Activated T-cell treated with anti-CD3 and anti-CD28 coated beads, Interleukin-2, amount 50 U/mL, for 48 hours (primary cell): ENCODE measurements around the gene CHCHD1.
"Not testable (repeated sequence)": the region's sequence is repeated elsewhere in the genome, so short reads cannot be mapped to it uniquely, and the experiment has no call there.

Source experiments
- DNase-seq, 2 experiments: peaks; one replicate each; pipeline ENCODE4 v3.0.0-alpha.2; 2020

CHCHD1 gene

DNA sequence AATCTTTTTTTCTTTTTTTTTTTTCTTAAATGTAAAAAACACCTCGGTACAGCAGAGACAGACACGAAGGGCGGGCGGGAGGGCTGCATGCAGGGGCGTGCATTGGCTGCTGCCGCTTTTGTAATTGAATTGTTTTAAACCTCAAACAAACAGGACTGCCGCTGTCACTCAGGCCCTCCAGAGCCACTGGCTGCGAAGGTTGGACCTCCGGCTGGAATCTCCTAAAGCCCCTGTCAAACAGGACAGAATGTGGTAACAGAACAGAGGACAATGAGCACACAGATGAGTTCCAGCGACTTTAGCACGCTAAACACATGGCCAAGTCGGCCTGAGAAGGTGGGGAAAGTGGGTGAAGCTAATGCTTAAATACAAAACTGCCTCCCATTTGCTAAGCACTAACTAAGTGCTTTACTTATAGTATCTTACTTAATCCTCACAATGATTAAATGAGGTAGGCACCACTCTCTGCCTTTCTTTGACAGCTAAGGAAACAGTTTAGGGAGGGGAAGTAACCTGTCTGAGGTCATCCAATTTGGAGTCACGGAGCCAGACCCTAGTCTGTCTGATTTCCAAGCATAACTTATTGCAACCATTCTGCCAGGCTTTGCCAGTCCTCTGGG, 32.5 kb downstream of the CHCHD1 start:
- DNase-seq: no peak

DNA sequence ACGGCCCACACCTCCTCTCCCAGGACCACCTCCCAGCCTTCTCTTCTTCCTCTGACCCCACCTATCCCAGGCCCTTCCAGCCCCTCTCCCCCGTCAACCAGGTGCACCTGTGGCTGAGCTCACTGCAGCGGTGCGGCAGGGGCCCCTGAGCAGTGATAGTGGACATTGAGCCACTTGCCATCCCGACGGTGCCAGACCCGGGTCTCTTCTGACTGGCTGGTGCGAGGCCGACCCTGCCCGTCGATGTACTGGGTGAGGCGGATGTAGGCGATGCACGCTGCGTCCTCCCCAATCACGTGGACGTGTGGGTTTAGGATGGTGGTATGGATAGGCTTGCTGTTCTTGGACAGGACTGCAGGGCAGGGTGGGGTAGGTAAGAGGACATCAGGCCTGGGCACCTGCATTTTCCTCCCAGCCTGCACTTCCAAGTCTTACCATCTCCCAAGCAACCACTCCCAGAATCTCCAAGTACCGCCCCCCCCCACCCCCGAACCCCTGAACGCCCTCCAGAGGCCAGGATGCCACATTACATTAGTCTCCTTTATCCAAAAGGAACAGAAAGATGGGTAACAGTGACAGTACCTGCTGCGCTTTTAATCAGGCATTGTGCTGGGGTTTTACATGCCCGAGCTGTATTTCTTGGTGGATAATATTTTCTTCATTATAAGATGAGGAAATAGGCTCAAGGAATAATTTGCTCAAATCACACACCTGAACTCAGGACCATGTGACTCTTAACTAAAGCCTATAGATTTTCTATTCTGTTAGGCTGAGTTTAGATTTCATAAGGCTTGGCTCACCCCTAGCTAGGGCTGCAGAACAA, 33.3 kb downstream of the CHCHD1 start:
- DNase-seq: no peak

DNA sequence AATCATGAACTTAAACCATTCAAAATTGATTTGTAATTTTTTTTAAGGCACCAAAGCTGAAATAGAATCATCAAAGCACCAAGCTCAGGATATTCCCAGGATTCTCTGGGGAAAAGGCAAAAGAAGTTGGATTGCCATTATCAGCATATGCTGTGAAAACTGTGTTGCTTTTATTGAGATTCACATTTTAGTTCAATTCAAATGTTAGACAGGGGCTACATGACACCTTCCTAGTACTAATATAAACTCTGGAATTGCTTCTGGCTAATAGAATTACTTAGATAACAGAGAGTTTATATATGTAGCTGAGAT, 33.8 kb downstream of the CHCHD1 start:
- DNase-seq: no peak

DNA sequence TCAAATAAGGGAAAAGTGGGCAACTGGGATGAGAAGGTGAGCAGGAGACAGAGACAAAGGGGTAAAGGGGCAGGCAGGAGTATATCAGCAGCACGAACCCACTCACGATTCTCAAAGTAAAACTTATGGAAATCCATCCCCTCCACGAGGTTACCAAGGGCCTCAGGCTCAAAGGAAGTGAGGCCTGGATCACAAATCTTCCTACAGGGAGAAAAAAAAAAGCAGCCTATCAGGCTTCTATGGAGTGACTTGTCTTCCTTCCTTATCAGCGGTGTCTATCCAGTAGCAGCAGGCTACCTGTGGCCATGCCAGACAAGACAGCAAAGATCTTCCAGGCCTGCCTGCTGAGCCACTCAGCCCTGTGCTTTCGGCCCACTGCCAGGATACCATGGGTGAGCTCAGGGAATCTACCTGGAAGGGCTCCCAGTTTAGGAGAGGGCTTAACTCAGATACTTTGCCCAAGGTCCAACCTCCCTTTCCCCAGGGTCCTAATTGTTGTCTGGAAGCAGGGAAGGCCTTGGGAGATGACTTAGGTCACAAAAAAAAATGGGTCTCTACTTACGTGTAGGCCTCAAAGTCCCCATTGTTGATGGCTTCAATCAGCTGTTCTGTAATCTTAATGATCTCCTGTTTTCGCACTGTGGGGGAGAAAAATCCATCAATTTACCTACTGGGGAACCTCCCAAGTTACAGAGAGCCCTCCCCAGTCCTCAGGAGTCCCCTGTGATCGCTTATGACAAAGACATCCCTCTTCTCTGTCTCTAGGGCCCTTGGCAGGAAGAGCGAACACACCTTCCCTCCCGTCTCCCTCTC, 35.3 kb downstream of the CHCHD1 start:
- DNase-seq: no peak

DNA sequence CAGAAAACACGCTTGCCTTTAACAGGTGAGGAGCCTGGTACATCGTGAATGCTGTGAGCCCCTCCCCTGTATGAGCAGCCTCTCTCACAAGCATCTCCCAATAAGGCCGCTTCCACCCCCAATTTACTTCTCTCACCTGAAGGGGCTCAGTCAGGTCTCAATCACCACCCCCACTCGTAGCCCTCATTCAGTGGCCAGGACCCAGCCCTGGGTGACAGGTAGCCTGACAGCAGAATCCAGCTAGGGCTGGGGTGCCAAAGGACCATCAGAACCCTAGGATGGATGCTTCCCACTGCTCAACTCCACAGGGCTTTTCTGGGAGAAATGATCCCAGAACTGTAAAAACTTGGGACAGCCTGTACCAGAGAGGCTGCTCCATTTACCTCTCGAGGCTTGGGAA, 36.0 kb downstream of the CHCHD1 start:
- no peak for DNase-seq

DNA sequence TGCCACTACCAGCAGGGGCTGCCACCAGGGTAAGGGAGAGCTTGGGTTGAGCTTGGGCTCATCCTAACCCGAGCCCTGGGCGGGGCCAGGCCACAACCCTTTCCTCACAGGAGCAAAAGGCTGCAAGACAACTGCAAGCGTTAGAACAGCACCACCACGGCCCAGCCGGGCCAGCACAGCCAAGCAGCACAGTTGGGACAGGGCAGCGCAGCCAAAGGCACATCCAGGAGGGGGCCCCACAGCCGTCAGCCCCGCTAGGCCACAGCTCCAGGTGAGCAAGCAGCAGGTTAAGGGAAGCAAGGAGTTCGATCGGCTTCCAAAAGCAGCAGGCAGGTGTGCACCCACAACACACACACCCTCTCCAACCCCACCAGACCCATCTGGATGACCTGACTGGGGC, 36.6 kb downstream of the CHCHD1 start:
- no peak for DNase-seq

DNA sequence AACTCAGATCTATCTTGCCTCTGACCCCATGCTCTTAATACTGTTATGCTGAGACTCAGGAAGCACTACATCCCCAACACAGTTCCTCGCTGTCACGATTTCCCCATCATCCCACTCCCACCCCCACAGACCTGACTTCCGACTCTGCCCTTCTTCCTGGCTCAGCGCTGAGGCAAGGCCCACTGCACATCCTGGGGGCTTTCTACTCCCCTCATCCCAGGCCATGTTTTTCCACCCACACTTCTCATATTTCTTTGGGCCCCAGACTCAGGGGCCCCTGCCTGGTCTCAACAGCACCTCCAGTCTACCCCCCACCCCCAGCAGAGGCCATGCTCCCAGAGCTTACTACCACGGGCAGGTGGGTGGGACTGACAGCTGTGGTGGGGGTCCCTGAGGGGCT, 37.2 kb downstream of the CHCHD1 start:
- DNase-seq: no peak

DNA sequence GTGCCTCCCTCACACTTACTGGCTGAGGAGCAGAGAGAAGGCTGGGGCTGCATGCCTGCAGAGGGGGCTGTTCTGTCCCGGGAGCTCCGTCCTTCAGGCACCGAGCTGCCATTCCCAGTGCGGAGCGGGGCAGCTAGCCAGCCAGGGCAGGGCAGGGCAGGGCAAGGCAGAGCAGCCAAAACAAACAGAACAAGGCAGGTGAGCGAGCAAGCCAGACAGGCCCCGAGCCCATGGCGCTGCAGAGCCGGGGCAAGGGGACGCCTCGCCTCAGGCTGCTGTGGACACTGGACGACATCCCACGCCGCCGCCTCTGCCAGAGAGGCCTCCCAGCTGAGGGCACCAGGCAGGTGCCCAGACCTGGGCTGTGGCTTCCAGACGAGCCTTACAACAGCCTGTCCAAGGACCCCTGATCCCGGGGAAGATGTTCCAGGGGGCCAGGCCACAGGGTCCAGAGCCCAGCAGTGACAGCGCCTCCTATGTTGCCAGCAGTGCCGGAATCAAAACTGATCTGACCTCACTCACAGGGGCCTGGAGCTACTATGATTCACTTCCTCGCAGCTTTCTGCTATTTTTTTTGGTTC, 37.8 kb downstream of the CHCHD1 start:
- DNase-seq: no peak

DNA sequence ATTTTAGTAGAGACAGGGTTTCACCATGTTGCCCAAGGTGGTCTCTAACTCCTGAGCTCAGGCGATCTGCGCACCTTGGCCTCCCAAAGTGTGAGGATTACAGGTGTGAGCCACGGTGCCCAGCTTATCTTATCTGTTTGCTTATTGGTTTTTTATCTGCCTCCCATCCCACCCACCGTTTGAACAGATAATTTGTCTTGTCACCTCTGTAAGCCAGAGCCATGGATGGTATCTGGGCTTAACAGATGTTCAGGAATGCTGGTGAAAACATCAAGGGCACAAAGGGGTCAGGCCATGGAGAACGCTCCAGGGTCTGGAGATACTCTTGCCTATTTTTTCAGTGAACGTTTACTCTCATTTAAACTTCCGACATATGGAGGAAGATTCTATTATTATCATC, 41.5 kb downstream of the CHCHD1 start:
- no peak for DNase-seq

DNA sequence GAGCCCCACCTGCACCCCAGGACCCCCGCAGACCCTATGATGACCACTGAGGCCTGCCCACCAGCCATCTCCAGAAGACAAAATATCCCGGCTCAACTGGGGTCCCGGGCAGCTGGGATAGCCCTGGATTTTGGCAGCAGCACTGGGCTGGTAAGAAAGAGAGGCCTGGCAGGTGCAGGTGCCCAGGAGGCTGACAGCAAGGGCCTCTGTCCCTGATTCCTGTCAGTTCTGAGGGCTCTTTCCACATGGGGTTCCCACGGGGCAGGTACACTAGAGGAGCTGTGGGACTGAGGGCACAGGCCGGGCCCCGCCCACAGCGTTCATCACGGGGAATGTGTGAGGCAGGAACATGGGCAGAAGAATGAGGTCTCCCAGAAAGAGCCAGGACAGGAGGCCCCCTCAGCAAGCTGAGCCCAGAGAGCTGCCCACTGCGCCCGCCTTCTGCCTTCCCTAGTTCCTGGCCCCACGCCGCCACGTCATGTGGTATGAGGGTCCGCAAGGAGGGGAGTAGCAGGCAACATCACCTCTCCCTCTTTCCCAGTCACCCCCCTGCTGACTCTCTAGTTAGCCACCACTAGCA, 42.4 kb downstream of the CHCHD1 start:
- no peak for DNase-seq

DNA sequence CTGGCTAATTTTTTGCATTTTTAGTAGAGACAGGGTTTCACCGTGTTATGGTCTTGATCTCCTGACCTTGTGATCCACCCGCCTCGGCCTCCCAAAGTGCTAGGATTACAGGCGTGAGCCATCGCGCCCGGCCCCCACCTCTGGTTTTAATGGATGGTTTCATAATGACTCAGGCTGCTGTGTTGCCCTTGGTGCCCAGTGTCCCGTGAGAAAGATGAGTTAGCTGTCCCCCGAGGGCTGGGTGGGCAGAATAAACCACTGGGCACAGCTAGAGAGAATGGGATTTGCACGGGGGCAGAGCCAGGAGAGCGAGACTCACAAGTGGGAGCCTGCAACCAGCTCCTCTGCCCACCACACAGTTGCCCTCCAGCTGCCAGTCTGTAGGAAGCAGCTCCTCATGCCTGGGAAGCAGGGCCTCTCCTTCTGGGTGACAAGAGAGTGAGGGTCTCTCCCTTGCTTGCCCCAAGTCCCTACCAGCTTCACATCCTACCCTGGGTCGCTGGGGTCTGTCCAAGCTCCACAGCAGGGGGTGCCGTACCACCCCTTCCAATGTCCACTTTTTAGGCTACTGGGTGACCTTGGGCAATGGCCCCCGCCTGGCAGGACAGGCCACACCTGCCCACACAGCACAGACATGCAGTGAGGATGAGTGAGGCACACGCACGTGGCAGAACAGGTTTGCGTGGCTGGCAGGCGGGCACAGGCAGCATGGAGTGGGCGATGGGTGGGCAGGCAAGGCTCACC, 45.7 kb downstream of the CHCHD1 start:
- no peak for DNase-seq

DNA sequence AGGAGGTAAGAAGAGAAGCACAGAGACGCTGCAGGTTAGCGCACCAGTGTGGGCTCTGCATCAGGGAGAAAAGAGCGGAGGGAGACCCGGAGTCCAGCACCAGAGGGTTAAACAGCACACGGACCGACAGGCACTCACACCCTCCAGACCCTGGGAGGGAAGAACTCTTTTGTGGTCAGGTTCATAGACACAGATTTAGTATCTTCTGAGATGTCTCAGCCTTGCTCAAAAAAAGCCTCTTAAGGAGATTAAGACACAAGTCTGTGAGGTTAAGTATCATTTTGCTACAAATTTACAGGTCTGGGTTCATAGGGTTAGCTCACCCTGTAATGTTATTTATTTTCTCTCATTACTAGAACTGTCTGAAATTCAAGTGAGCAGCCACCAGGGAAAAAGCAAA, 46.3 kb downstream of the CHCHD1 start:
- no peak for DNase-seq

DNA sequence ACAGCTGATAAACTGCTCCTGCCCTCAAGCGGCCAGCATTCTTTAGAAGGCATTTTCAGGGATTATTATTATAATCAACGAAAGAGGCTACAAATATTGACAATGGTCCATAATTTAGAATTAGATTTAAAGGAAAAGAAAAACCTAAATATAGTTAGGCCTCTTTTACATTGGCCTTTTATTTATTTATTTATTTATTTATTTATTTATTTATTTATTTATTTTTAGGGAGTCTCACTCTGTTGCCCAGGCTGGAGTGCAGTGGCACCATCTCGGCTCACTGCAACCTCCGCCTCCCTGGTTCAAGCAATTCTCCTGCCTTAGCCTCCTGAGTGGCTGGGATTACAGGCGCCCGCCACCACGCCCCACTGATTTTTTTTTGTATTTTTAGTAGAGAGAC, 47.2 kb downstream of the CHCHD1 start:
- DNase-seq: not testable (repeated sequence)
